ENCODE results near the gene ANKRD1.

The ANKRD1 gene

DNA sequence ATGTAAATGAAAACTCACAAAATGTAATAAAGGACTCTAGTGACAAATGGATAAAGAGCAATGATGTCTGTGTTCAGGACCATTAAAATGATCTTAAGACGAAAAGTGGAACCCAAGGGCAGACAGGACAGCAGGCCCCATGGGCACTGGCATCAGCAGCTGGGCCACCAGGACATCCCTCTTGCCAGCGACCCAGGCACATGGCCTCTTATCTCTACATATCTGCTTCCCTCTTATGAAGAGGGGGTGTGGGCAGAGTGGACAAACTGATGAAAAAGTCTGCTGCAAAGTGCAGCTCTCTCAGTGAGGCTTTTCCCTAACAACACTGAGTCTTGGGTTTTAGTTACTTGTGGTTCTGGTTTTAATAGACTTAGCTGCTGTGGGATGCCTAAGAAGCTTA is 44.8 kb upstream of the ANKRD1 start:
- H3K4me3 ChIP-seq (ENCODE audit: low read depth, low read length): no peak overlapping the region
- in situ Hi-C loops (cut with HindIII; ENCODE audit: low sequenced_read_pairs): no loop called here
- TF ChIP-seq, protein P1, sequence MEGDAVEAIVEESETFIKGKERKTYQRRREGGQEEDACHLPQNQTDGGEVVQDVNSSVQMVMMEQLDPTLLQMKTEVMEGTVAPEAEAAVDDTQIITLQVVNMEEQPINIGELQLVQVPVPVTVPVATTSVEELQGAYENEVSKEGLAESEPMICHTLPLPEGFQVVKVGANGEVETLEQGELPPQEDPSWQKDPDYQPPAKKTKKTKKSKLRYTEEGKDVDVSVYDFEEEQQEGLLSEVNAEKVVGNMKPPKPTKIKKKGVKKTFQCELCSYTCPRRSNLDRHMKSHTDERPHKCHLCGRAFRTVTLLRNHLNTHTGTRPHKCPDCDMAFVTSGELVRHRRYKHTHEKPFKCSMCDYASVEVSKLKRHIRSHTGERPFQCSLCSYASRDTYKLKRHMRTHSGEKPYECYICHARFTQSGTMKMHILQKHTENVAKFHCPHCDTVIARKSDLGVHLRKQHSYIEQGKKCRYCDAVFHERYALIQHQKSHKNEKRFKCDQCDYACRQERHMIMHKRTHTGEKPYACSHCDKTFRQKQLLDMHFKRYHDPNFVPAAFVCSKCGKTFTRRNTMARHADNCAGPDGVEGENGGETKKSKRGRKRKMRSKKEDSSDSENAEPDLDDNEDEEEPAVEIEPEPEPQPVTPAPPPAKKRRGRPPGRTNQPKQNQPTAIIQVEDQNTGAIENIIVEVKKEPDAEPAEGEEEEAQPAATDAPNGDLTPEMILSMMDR (IDR thresholded peaks at IDR 0.05; ENCODE audit: low read depth, low read length, missing control alignments): no peak
- no peak for DNase-seq (ENCODE audit: low read depth)

DNA sequence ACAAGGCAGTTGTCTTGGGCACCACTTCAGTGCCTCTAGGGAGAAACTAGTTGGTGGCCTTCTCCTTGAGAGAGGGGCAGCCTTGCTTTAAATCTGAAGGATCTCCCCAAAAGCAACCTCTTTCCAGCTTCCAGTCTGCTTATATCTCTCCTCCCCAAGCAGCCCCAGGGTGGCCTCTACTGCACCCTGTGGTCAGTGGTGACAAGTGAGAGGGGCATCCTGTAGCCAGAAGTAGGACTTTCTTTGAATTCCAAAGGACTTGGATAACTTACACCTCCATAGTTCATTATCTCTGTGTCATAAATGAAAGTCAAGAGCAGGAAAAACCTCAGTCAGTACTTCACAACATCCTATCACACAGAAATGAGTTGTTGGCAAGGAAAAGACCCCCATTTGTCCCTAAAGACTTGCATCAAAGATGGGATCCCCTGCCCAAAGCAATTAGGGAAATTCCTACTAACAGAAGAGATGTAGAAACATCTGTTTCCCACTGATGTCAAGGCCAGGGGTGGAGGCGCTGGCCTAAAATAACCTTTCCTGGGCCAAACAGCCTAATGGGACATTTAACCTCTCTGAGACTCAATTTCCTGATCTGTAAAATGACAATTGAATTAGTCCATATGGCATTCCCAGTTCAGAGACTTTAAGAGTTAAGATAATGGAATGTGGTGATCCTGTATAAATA is 44.0 kb upstream of the ANKRD1 start:
- no peak for DNase-seq (ENCODE audit: low read depth)
- in situ Hi-C loops (cut with HindIII; ENCODE audit: low sequenced_read_pairs): no loop called here
- TF ChIP-seq, protein P1 (IDR thresholded peaks at IDR 0.05; ENCODE audit: low read depth, low read length, missing control alignments): no peak
- no peak overlapping the region for H3K4me3 ChIP-seq (ENCODE audit: low read depth, low read length)

DNA sequence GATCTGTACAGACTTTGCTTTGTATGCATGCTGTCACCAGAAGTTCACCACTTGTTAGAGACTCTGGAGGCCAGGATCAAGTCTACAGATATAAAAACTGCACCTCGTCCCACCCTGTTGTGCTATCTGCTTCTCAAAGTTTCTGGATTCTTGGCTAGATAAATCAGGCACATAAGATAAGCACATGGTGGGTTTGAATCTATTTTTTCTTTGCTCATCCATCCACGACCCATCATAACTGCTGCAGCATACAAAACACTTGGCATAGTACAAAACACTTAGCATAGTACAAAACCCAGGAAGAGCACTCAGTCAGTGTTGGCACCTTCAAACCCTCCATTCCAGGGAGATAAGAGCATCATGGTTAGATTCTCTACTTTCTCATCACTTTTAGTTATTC is 42.4 kb upstream of the ANKRD1 start:
- in situ Hi-C loops (cut with HindIII; ENCODE audit: low sequenced_read_pairs): no loop called here

DNA sequence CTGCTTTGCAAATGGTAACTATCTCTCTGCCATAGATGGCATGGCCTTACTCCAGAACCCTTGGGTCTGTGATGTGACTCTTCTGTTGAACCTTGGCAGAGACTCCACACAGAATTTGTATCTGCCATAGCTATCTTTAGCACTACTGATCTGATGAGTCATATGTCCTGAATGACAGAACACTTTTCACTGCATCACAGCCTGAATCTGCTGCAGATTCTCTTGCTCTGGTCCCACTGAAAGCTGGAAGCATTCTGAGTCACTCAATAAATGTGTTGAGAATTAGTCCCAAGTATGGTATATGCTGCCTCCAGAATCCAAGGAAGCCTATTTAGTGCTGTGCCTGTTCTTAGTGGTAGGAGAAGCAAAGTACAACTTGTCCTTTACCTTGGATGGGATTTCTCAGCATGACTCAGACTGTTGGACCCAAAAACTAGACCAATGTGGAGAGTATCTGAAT is 39.5 kb upstream of the ANKRD1 start:
- TF ChIP-seq, protein P1 (IDR thresholded peaks at IDR 0.05; ENCODE audit: low read depth, low read length, missing control alignments): no peak
- in situ Hi-C loops (cut with HindIII; ENCODE audit: low sequenced_read_pairs): no loop called here
- no peak overlapping the region for H3K4me3 ChIP-seq (ENCODE audit: low read depth, low read length)
- no peak for DNase-seq (ENCODE audit: low read depth)

More for the DNA sequence above, 42.4 kb upstream of the ANKRD1 start:
- H3K4me3 ChIP-seq (ENCODE audit: low read depth, low read length): no peak overlapping the region
- TF ChIP-seq, protein P1 (IDR thresholded peaks at IDR 0.05; ENCODE audit: low read depth, low read length, missing control alignments): no peak
- DNase-seq (ENCODE audit: low read depth): no peak

DNA sequence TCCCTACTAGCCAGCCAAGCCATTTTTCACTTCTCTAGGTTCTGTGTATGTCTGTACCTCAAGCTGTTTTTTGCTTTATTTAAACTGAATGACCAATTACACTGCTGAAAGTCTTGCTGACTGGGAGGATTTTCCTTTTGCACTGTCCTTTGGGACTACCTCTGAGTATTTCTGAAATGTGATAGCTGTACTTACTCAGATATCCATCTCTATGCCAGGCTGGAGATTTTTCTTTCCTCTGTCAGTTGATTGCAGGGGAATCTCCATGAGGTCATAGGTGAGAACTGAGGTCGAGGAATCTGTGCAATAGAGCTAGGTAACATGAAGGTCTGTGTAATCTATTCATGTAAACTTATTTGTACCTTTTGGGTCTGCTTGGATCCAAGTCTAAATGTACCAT is 38.9 kb upstream of the ANKRD1 start:
- no peak overlapping the region for H3K4me3 ChIP-seq (ENCODE audit: low read depth, low read length)
- no peak for DNase-seq (ENCODE audit: low read depth)
- TF ChIP-seq, protein P1 (IDR thresholded peaks at IDR 0.05; ENCODE audit: low read depth, low read length, missing control alignments): no peak
- in situ Hi-C loops (cut with HindIII; ENCODE audit: low sequenced_read_pairs): no loop called here

DNA sequence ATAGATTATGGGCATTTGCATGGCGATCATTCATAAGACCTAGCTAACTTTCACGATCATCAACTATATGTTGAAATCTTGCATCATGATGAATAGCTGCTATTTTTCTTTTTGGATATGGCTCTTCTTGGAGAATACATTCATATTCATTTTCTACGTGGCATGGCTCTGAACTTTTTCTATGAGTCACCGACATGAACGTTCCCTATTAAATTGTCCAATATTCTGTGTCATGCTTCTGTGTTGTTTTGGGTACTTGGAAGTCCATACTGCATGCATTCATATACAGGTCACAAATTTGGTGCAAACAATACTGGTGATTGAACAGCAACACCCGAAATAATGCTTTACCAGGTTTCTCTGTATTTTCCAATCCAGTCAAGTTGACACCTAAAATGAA is 37.9 kb upstream of the ANKRD1 start:
- H3K4me3 ChIP-seq (ENCODE audit: low read depth, low read length): no peak overlapping the region
- no peak for DNase-seq (ENCODE audit: low read depth)
- TF ChIP-seq, protein P1 (IDR thresholded peaks at IDR 0.05; ENCODE audit: low read depth, low read length, missing control alignments): no peak
- in situ Hi-C loops (cut with HindIII; ENCODE audit: low sequenced_read_pairs): no loop called here
